ENCODE results near the gene COL6A1.

DNA sequence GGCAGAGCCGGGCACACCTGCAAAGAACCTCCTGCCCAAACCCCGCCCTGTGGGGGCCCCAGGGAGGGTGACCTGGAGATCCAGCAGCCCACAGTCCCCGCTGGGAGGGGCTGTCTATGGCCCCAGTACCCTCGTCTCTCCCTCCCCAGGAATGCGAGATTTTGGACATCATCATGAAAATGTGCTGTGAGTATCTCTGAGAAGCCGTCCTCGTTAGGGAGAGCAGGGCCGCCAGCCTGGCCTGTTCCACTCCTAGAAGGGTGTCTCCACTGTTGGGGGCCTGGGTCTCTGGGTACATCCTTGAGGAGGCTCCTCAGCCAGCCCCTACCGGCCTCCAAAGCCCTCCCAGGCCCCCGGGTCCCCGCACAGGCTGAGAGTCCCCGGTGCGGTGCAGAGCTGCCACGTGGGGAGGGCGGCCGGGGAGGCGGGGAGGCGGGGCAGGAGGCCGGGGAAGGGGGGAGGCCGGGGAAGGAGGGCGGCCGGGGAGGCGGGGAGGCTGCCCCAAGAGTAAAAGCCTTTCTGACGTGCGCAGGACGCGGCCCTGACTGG, 18.7 kb downstream of the COL6A1 start:
- no peak for TF ChIP-seq NFE2L2 (IDR thresholded peaks at IDR 0.05; ENCODE audit: low read depth, low read length)
- no peak for TF ChIP-seq CEBPB (IDR thresholded peaks at IDR 0.05; ENCODE audit: low read depth, low read length)
- TF ChIP-seq, protein P1, sequence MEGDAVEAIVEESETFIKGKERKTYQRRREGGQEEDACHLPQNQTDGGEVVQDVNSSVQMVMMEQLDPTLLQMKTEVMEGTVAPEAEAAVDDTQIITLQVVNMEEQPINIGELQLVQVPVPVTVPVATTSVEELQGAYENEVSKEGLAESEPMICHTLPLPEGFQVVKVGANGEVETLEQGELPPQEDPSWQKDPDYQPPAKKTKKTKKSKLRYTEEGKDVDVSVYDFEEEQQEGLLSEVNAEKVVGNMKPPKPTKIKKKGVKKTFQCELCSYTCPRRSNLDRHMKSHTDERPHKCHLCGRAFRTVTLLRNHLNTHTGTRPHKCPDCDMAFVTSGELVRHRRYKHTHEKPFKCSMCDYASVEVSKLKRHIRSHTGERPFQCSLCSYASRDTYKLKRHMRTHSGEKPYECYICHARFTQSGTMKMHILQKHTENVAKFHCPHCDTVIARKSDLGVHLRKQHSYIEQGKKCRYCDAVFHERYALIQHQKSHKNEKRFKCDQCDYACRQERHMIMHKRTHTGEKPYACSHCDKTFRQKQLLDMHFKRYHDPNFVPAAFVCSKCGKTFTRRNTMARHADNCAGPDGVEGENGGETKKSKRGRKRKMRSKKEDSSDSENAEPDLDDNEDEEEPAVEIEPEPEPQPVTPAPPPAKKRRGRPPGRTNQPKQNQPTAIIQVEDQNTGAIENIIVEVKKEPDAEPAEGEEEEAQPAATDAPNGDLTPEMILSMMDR (conservative IDR thresholded peaks at IDR 0.05; ENCODE audit: low read depth, low read length), result no peak
- TF ChIP-seq RFX5 (IDR thresholded peaks at IDR 0.05; ENCODE audit: low read depth, low read length), result no peak

All from IMR-90 (cell line).